H9 (cell line): ENCODE data around the gene OSBP2. TPM values are rescaled to one million over a fixed set of nuclear protein-coding genes. Genes with fewer than 3 reads are reported as not detected.

Experiments used
- DNase-seq: peaks from one replicate; pipeline ENCODE4 v3.0.0-alpha.2; 2017
- H2AFZ ChIP-seq: one replicate; pipeline ENCODE4 v1.6.1; 2013; ENCODE audit warnings: mild to moderate bottlenecking, low read length, control low read depth, moderate library complexity
- H2AK5ac ChIP-seq: 2 replicates; pipeline ENCODE4 v1.6.1; 2013; ENCODE audit warnings: low read length, control low read depth, mixed read lengths; ENCODE audit not compliant: insufficient read length
- H2BK120ac ChIP-seq: one replicate; pipeline ENCODE4 v1.6.1; 2013; ENCODE audit warnings: low read depth, mild to moderate bottlenecking, low read length, control low read depth, inconsistent platforms; ENCODE audit not compliant: poor library complexity, severe bottlenecking
- H2BK12ac ChIP-seq: 2 replicates; pipeline ENCODE4 v1.6.1; 2013; ENCODE audit warnings: low read length, control low read depth, mixed read lengths, low read depth; ENCODE audit not compliant: insufficient read length
- H2BK15ac ChIP-seq: 2 replicates; pipeline ENCODE4 v1.6.1; 2013; ENCODE audit warnings: low read depth, low read length, control low read depth
- H2BK20ac ChIP-seq: one replicate; pipeline ENCODE4 v1.6.1; 2013; ENCODE audit warnings: low read depth, mild to moderate bottlenecking, low read length, control low read depth, inconsistent platforms; ENCODE audit not compliant: poor library complexity, severe bottlenecking
- H2BK5ac ChIP-seq: 2 replicates; pipeline ENCODE4 v1.6.1; 2013; ENCODE audit warnings: low read length, control low read depth, mixed read lengths; ENCODE audit not compliant: insufficient read length
- H3K14ac ChIP-seq: 2 replicates; pipeline ENCODE4 v1.6.1; 2013; ENCODE audit warnings: low read length, control low read depth; ENCODE audit not compliant: insufficient read depth
- H3K18ac ChIP-seq: 2 replicates; pipeline ENCODE4 v1.6.1; 2013; ENCODE audit warnings: low read depth, mild to moderate bottlenecking, mixed read lengths, low read length, control low read depth; ENCODE audit not compliant: insufficient read length
- H3K23ac ChIP-seq: 2 replicates; pipeline ENCODE4 v1.6.1; 2013; ENCODE audit warnings: low read length, control low read depth, mixed read lengths, low read depth; ENCODE audit not compliant: insufficient read length
- H3K23me2 ChIP-seq: 2 replicates; pipeline ENCODE4 v1.6.1; 2013; ENCODE audit warnings: low read depth, mild to moderate bottlenecking, mixed read lengths, low read length, control low read depth; ENCODE audit not compliant: insufficient read length, poor library complexity, severe bottlenecking
- H3K27ac ChIP-seq: 2 replicates; pipeline ENCODE4 v1.5.1; 2013; ENCODE audit warnings: low read length, control low read depth, mixed read lengths, low read depth; ENCODE audit not compliant: insufficient read length
- H3K27me3 ChIP-seq: 2 replicates; pipeline ENCODE4 v1.6.1; 2013; ENCODE audit warnings: low read length, control low read depth, inconsistent platforms; ENCODE audit not compliant: insufficient read depth
- H3K4ac ChIP-seq: 2 replicates; pipeline ENCODE4 v1.6.1; 2013; ENCODE audit warnings: low read depth, mild to moderate bottlenecking, control low read depth, inconsistent platforms, low read length, moderate library complexity
- H3K4me1 ChIP-seq: 2 replicates; pipeline ENCODE4 v1.6.1; 2013; ENCODE audit warnings: low read length, control low read depth, inconsistent platforms; ENCODE audit not compliant: insufficient read depth
- H3K4me2 ChIP-seq: 2 replicates; pipeline ENCODE4 v1.6.1; 2013; ENCODE audit warnings: low read length, control low read depth, mixed read lengths; ENCODE audit not compliant: insufficient read length, insufficient read depth
- H3K56ac ChIP-seq: 2 replicates; pipeline ENCODE4 v1.6.1; 2013; ENCODE audit warnings: low read depth, mild to moderate bottlenecking, mixed read lengths, low read length, control low read depth; ENCODE audit not compliant: insufficient read length
- H3K79me1 ChIP-seq: 2 replicates; pipeline ENCODE4 v1.6.1; 2013; ENCODE audit warnings: low read depth, mild to moderate bottlenecking, moderate library complexity, low read length, control low read depth, inconsistent platforms; ENCODE audit not compliant: insufficient read depth, poor library complexity, severe bottlenecking
- H3K79me2 ChIP-seq: 2 replicates; pipeline ENCODE4 v1.6.1; 2013; ENCODE audit warnings: low read length, control low read depth, inconsistent platforms; ENCODE audit not compliant: insufficient read depth
- H3K9ac ChIP-seq: 2 replicates; pipeline ENCODE4 v1.6.1; 2013; ENCODE audit warnings: low read length, control low read depth, mixed read lengths; ENCODE audit not compliant: insufficient read length; ENCODE audit errors: extremely low read depth
- H3K9me3 ChIP-seq: one replicate; pipeline ENCODE4 v1.6.1; 2013; ENCODE audit warnings: low read depth, low read length, inconsistent platforms; ENCODE audit not compliant: control insufficient read depth
- H3T11ph ChIP-seq: one replicate; pipeline ENCODE4 v1.6.1; 2013; ENCODE audit warnings: mild to moderate bottlenecking, low read length, control low read depth, inconsistent platforms
- H4K20me1 ChIP-seq: one replicate; pipeline ENCODE4 v1.6.1; 2013; ENCODE audit not compliant: control insufficient read depth, insufficient read length, insufficient read depth
- H4K5ac ChIP-seq: 2 replicates; pipeline ENCODE4 v1.6.1; 2013; ENCODE audit warnings: low read depth, mild to moderate bottlenecking, mixed read lengths, low read length, control low read depth; ENCODE audit not compliant: insufficient read length
- H4K8ac ChIP-seq: replicated peaks from 2 replicates; pipeline ENCODE4 v1.6.1; 2013; ENCODE audit warnings: low read length, control low read depth, mixed read lengths, low read depth; ENCODE audit not compliant: insufficient read length
- H4K91ac ChIP-seq: 2 replicates; pipeline ENCODE4 v1.6.1; 2013; ENCODE audit warnings: low read depth, mild to moderate bottlenecking, moderate library complexity, mixed read lengths, low read length, control low read depth; ENCODE audit not compliant: insufficient read length
- H3K27ac Mint-ChIP-seq, 3 experiments: 2 replicates in 2 of 3; 3 replicates in 1 of 3; pipeline ENCODE4 v1.8.0; 2020 to 2021; ENCODE audit warnings: mixed read lengths in 3 of 3, mild to moderate bottlenecking in 1 of 3, moderate library complexity in 1 of 3
- H3K27me3 Mint-ChIP-seq: 2 replicates; pipeline ENCODE4 v1.8.0; 2021; ENCODE audit warnings: low read depth, mild to moderate bottlenecking, moderate library complexity, mixed read lengths
- H3K36me3 Mint-ChIP-seq, 3 experiments: 2 replicates in 2 of 3; 3 replicates in 1 of 3; pipeline ENCODE4 v1.8.0; 2020 to 2021; ENCODE audit warnings: low read depth in 3 of 3, mixed read lengths in 3 of 3; ENCODE audit not compliant: insufficient read depth in 1 of 3
- H3K4me1 Mint-ChIP-seq, 2 experiments: 2 replicates each; pipeline ENCODE4 v1.8.0; 2020; ENCODE audit warnings: mixed read lengths in 2 of 2
- H3K4me3 Mint-ChIP-seq, 2 experiments: 2 replicates in 1 of 2; 3 replicates in 1 of 2; pipeline ENCODE4 v1.8.0; 2020 to 2021; ENCODE audit warnings: mild to moderate bottlenecking in 2 of 2, mixed read lengths in 2 of 2, moderate library complexity in 1 of 2
- H3K9me3 Mint-ChIP-seq, 2 experiments: 2 replicates in 1 of 2; 3 replicates in 1 of 2; pipeline ENCODE4 v1.8.0; 2020; ENCODE audit warnings: mild to moderate bottlenecking in 2 of 2, mixed read lengths in 2 of 2, moderate library complexity in 1 of 2
- WGBS: extraction: QIAGEN DNeasy Blood & Tissue Kit; methylation state at CpG from one replicate; pipeline ENCODE4 v1.1.7; 2013; ENCODE audit warnings: missing lambda C conversion rate, low lambda C conversion rate, mixed read lengths; ENCODE audit not compliant: insufficient read length; ENCODE audit errors: extremely low coverage; 5-methylcytosine and 5-hydroxymethylcytosine counted together
- total RNA-seq: library from RNA; stranded (reverse); gene quantifications from 2 replicates; pipeline ENCODE4 v1.2.1, GENCODE V29; 2021
- TF ChIP-seq, protein P1 (sequence below): fragments of 200-600 bp; sonication (generic); conservative IDR thresholded peaks from 3 replicates; pipeline ENCODE4 v1.8.0; 2021; ENCODE audit warnings: antibody characterized with exemption, mild to moderate bottlenecking

The OSBP2 gene
- total RNA-seq, 1 experiment from 2014 or later = 3.4 TPM

- H2BK5ac ChIP-seq = no peak overlapping the region
- no peaks in the 10 kb centered on the region for H3K23me2 ChIP-seq
- no peaks in the 10 kb centered on the region for H3K79me1 ChIP-seq
- H4K5ac ChIP-seq = no peak overlapping the region
- no peak overlapping the region for H3K4me2 ChIP-seq
- H3K27me3 Mint-ChIP-seq = no peaks in the 10 kb centered on the region; the same call in 1 of the 2 replicates
- H2BK12ac ChIP-seq = no peak overlapping the region
- H3K36me3 Mint-ChIP-seq = peaks cover 0 to 3% (median 2%) of the 10 kb centered on the region in 3 experiments; a peak in 4 of 7 replicates
- no peaks in the 10 kb centered on the region for H3K4me1 ChIP-seq
- H2AK5ac ChIP-seq = no peak overlapping the region
- H3K79me2 ChIP-seq = no peaks in the 10 kb centered on the region
- H3K27me3 ChIP-seq = no peaks in the 10 kb centered on the region
- TF ChIP-seq, protein P1, sequence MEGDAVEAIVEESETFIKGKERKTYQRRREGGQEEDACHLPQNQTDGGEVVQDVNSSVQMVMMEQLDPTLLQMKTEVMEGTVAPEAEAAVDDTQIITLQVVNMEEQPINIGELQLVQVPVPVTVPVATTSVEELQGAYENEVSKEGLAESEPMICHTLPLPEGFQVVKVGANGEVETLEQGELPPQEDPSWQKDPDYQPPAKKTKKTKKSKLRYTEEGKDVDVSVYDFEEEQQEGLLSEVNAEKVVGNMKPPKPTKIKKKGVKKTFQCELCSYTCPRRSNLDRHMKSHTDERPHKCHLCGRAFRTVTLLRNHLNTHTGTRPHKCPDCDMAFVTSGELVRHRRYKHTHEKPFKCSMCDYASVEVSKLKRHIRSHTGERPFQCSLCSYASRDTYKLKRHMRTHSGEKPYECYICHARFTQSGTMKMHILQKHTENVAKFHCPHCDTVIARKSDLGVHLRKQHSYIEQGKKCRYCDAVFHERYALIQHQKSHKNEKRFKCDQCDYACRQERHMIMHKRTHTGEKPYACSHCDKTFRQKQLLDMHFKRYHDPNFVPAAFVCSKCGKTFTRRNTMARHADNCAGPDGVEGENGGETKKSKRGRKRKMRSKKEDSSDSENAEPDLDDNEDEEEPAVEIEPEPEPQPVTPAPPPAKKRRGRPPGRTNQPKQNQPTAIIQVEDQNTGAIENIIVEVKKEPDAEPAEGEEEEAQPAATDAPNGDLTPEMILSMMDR = no peak
- H2BK20ac ChIP-seq = no peak overlapping the region
- H3K4me1 Mint-ChIP-seq = peaks cover 4% of the 10 kb centered on the region in 2 experiments
- H3K23ac ChIP-seq = no peak overlapping the region
- H2AFZ ChIP-seq = no peak overlapping the region
- no peak overlapping the region for H2BK120ac ChIP-seq
- no peak overlapping the region for H3K9ac ChIP-seq
- DNase-seq = no peak
- H4K8ac ChIP-seq = no peak overlapping the region
- H4K20me1 ChIP-seq = no peaks in the 10 kb centered on the region
- H3K9me3 ChIP-seq = no peaks in the 10 kb centered on the region
- H3K56ac ChIP-seq = no peak overlapping the region
- no peak overlapping the region for H3T11ph ChIP-seq
- no peak overlapping the region for H3K4ac ChIP-seq
- no peak overlapping the region for H3K18ac ChIP-seq
- no peak overlapping the region for H3K27ac ChIP-seq
- no peak overlapping the region for H3K14ac ChIP-seq
- H3K4me3 Mint-ChIP-seq = no peak overlapping the region
- no CpG with 5 or more reads among the region's 6 CpGs for WGBS
- H3K9me3 Mint-ChIP-seq = peaks cover 5 to 9% of the 10 kb centered on the region in 2 experiments; a peak in 3 of 5 replicates
- no peak overlapping the region for H4K91ac ChIP-seq
- H2BK15ac ChIP-seq = no peak overlapping the region
- H3K27ac Mint-ChIP-seq = peak overlapping the region in 1 of 3 experiments; percentile 77; a peak in 1 of 7 replicates
Observed at GRCh38 chr22:30837531-30837930, 142.9 kb downstream of the OSBP2 start.
